ENCODE data around the gene INPP4A. TPM values are rescaled to one million over a fixed set of nuclear protein-coding genes. Genes with fewer than 3 reads are reported as not detected.

Gene INPP4A
- polyA plus RNA-seq, 1 donor from 2014 or later, result 51.4 TPM

DNA sequence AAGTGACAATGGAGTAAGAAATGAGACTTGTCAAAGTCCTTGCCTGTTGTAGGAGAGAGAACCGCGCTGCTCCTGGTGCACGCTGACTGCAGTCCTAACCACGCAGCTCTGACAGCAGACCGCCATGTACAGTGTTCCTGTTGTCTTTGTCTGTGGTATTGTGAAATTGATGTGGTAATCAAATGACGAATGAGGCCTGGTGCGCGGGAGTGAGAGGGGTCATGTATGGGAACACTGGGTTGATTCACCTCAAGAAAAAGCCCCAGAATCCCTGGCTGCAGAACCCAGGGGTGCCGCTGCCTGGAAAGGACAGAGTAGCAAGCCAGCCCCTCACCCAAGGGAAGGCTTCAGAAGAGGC, 64.0 kb downstream of the INPP4A start:
- Histone ChIP-seq H3K36me3 (ENCODE audit: insufficient read depth, low read length) (no peaks in the 10 kb centered on the region), H3K9me2 (ENCODE audit: insufficient read depth, low read length) (no peaks in the 10 kb centered on the region), H3K9me3 (ENCODE audit: low read length) (no peaks in the 10 kb centered on the region), H3K4me3 (ENCODE audit: low read length) (no peak overlapping the region), H3K27ac (ENCODE audit: low read length) (no peak overlapping the region), H3F3A (ENCODE audit: insufficient read depth, low read length, poor library complexity, severe bottlenecking) (no peaks in the 10 kb centered on the region), H2AFZ (ENCODE audit: low read depth, low read length) (no peak overlapping the region), H3K4me2 (ENCODE audit: low read length) (no peak overlapping the region), H3K27me3 (ENCODE audit: insufficient read depth, low read depth, low read length) (no peaks in the 10 kb centered on the region), H4K20me1 (ENCODE audit: insufficient read depth) (no peaks in the 10 kb centered on the region), H3K9ac (ENCODE audit: low read length) (no peak overlapping the region), H3K79me2 (replicated peaks; ENCODE audit: insufficient read depth, low read length) (peaks cover 4% of the 10 kb centered on the region)
- no peak for TF ChIP-seq SMC3 (conservative IDR thresholded peaks at IDR 0.05; ENCODE audit: poor library complexity)

DNA sequence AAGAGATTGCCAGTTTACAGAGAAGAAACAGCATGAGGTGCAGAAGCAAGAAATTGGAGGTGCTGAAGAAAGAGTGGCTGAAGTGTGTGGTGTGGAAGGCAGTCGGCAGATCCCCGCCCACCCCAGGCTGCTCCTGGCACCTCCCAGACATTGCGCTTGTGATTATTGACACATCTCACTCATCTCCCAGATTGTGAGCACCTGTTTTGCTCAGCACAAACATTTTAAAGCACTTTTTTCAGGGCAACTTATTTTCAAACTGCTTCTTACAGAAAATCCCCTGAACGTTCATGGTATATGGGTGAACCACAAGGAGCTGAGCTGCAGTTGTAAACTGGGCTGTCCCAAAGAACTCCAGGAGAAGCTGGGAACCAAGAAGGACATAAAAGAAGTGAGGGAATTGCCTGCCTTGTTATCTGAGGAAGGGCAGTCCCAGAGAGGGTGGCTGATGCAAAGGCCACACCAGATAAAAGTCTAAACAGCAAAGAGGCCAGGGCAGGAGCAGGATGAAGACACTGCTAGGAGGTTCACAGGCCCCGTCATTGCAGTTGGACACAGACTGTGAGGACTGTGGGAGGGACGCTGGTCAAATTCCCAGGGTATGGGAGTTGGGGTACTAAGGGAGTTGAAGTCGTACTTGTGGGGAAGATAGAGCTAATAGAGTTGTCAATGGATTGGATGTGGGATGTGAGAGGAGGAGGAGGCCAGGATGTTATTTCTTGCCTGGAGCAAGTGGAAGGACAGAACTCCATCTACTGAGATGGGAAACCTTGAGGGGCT, 65.1 kb downstream of the INPP4A start:
- no peaks in the 10 kb centered on the region for H3F3A ChIP-seq (ENCODE audit: insufficient read depth, low read length, poor library complexity, severe bottlenecking)
- no peak overlapping the region for H3K9ac ChIP-seq (ENCODE audit: low read length)
- no peak overlapping the region for H3K27ac ChIP-seq (ENCODE audit: low read length)
- no peaks in the 10 kb centered on the region for H3K9me2 ChIP-seq (ENCODE audit: insufficient read depth, low read length)
- no peak overlapping the region for H3K4me3 ChIP-seq (ENCODE audit: low read length)
- H3K79me2 ChIP-seq (replicated peaks; ENCODE audit: insufficient read depth, low read length), result peaks cover 10% of the 10 kb centered on the region
- no peaks in the 10 kb centered on the region for H3K36me3 ChIP-seq (ENCODE audit: insufficient read depth, low read length)
- no peaks in the 10 kb centered on the region for H3K9me3 ChIP-seq (ENCODE audit: low read length)
- H4K20me1 ChIP-seq (ENCODE audit: insufficient read depth), result no peaks in the 10 kb centered on the region
- H3K27me3 ChIP-seq (ENCODE audit: insufficient read depth, low read depth, low read length), result no peaks in the 10 kb centered on the region
- no peak overlapping the region for H3K4me2 ChIP-seq (ENCODE audit: low read length)
- no peak overlapping the region for H2AFZ ChIP-seq (ENCODE audit: low read depth, low read length)
- TF ChIP-seq, protein P1, sequence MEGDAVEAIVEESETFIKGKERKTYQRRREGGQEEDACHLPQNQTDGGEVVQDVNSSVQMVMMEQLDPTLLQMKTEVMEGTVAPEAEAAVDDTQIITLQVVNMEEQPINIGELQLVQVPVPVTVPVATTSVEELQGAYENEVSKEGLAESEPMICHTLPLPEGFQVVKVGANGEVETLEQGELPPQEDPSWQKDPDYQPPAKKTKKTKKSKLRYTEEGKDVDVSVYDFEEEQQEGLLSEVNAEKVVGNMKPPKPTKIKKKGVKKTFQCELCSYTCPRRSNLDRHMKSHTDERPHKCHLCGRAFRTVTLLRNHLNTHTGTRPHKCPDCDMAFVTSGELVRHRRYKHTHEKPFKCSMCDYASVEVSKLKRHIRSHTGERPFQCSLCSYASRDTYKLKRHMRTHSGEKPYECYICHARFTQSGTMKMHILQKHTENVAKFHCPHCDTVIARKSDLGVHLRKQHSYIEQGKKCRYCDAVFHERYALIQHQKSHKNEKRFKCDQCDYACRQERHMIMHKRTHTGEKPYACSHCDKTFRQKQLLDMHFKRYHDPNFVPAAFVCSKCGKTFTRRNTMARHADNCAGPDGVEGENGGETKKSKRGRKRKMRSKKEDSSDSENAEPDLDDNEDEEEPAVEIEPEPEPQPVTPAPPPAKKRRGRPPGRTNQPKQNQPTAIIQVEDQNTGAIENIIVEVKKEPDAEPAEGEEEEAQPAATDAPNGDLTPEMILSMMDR (IDR thresholded peaks at IDR 0.05; ENCODE audit: poor library complexity, severe bottlenecking), result no peak
- TF ChIP-seq EP300 (conservative IDR thresholded peaks at IDR 0.05; ENCODE audit: poor library complexity, severe bottlenecking) (no peak), SMC3 (conservative IDR thresholded peaks at IDR 0.05; ENCODE audit: poor library complexity) (no peak), EZH2 (IDR thresholded peaks at IDR 0.05; ENCODE audit: borderline replicate concordance, insufficient read depth, low read length, poor library complexity, severe bottlenecking) (no peak), RAD21 (conservative IDR thresholded peaks at IDR 0.05) (no peak), MXI1 (conservative IDR thresholded peaks at IDR 0.05; ENCODE audit: poor library complexity, severe bottlenecking) (no peak), POLR2AphosphoS5 (IDR thresholded peaks at IDR 0.05) (no peak), TAF1 (IDR thresholded peaks at IDR 0.05; ENCODE audit: low read depth) (no peak)
- TF ChIP-seq, protein P2, sequence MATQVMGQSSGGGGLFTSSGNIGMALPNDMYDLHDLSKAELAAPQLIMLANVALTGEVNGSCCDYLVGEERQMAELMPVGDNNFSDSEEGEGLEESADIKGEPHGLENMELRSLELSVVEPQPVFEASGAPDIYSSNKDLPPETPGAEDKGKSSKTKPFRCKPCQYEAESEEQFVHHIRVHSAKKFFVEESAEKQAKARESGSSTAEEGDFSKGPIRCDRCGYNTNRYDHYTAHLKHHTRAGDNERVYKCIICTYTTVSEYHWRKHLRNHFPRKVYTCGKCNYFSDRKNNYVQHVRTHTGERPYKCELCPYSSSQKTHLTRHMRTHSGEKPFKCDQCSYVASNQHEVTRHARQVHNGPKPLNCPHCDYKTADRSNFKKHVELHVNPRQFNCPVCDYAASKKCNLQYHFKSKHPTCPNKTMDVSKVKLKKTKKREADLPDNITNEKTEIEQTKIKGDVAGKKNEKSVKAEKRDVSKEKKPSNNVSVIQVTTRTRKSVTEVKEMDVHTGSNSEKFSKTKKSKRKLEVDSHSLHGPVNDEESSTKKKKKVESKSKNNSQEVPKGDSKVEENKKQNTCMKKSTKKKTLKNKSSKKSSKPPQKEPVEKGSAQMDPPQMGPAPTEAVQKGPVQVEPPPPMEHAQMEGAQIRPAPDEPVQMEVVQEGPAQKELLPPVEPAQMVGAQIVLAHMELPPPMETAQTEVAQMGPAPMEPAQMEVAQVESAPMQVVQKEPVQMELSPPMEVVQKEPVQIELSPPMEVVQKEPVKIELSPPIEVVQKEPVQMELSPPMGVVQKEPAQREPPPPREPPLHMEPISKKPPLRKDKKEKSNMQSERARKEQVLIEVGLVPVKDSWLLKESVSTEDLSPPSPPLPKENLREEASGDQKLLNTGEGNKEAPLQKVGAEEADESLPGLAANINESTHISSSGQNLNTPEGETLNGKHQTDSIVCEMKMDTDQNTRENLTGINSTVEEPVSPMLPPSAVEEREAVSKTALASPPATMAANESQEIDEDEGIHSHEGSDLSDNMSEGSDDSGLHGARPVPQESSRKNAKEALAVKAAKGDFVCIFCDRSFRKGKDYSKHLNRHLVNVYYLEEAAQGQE (IDR thresholded peaks at IDR 0.05; ENCODE audit: borderline replicate concordance), result no peak
